Caco-2 (cell line): ENCODE results near the gene IL1RAP. TPM values are rescaled to one million over a fixed set of nuclear protein-coding genes. Genes with fewer than 3 reads are reported as not detected.
A peak's percentile ranks its signal among the peaks of the same experiment; 100 is the strongest.

Experiments used
- BruUV-seq: library from RNA; stranded (reverse); fragments of 400-500 nt; replicated peaks from 2 replicates; lab custom pipeline; 2021; lab: Mats Ljungman, UMichigan
- CTCF ChIA-PET: fragments of 300-600 bp; sonication (Branson Sonifier 250); formaldehyde crosslinking; loops from one replicate; lab custom pipeline; 2022; ENCODE audit warnings: antibody characterized with exemption; lab: Charles Lee
- POLR2A ChIA-PET: fragments of 300-600 bp; sonication (Branson Sonifier 250); formaldehyde crosslinking; loops from one replicate; lab custom pipeline; 2022; ENCODE audit warnings: antibody characterized with exemption; lab: Charles Lee
- DNase-seq, 2 experiments: peaks; one replicate each; pipeline versions ENCODE4 v3.0.0 to v3.0.0-alpha.2; 2020 to 2022
- H3K27me3 ChIP-seq: replicated peaks from 2 replicates; pipeline ENCODE4 v1.6.0; 2011; ENCODE audit warnings: low read length; ENCODE audit not compliant: control insufficient read depth, insufficient read depth
- H3K36me3 ChIP-seq: 2 replicates; pipeline ENCODE4 v1.5.1; 2011; ENCODE audit warnings: low read length; ENCODE audit not compliant: control insufficient read depth, insufficient read depth
- H3K4me1 ChIP-seq: fragments of 250-450 bp; sonication (Bioruptor Pico); 2 replicates; pipeline ENCODE4 v1.5.1; 2020; ENCODE audit warnings: mild to moderate bottlenecking
- H3K4me3 ChIP-seq: 2 replicates; pipeline ENCODE4 v1.5.1; 2011; ENCODE audit warnings: low read depth, mild to moderate bottlenecking, control low read depth, low read length
- H3K9me3 ChIP-seq: fragments of 250-450 bp; sonication (Bioruptor Pico); 2 replicates; pipeline ENCODE4 v1.5.1; 2020; ENCODE audit warnings: mild to moderate bottlenecking, moderate library complexity
- H3K27ac Mint-ChIP-seq: one replicate; pipeline ENCODE4 v1.8.0; 2022; ENCODE audit warnings: mixed read lengths; ENCODE audit not compliant: unreplicated experiment
- H3K27me3 Mint-ChIP-seq: one replicate; pipeline ENCODE4 v1.8.0; 2022; ENCODE audit warnings: mixed read lengths; ENCODE audit not compliant: insufficient read depth, unreplicated experiment
- H3K36me3 Mint-ChIP-seq: one replicate; pipeline ENCODE4 v1.8.0; 2022; ENCODE audit warnings: mild to moderate bottlenecking, mixed read lengths; ENCODE audit not compliant: insufficient read depth, unreplicated experiment
- H3K4me1 Mint-ChIP-seq: one replicate; pipeline ENCODE4 v1.8.0; 2022; ENCODE audit warnings: low read depth, mixed read lengths; ENCODE audit not compliant: unreplicated experiment
- H3K4me3 Mint-ChIP-seq: one replicate; pipeline ENCODE4 v1.8.0; 2022; ENCODE audit warnings: mild to moderate bottlenecking, moderate library complexity, mixed read lengths; ENCODE audit not compliant: unreplicated experiment
- H3K9me3 Mint-ChIP-seq: one replicate; pipeline ENCODE4 v1.8.0; 2022; ENCODE audit warnings: mixed read lengths; ENCODE audit not compliant: unreplicated experiment
- CTCF ChIP-seq, 2 experiments: fragments of 200-600 bp in 1 of 2; IDR thresholded peaks; 1 replicate in 1 of 2; 2 replicates in 1 of 2; pipeline versions ENCODE4 v1.5.1 to v1.8.0; 2011 to 2022; ENCODE audit warnings: antibody characterized with exemption in 1 of 2, control low read depth in 1 of 2, inconsistent platforms in 1 of 2, low read depth in 1 of 2, low read length in 1 of 2, mild to moderate bottlenecking in 1 of 2, moderate library complexity in 1 of 2; ENCODE audit not compliant: insufficient read depth in 1 of 2, severe bottlenecking in 1 of 2, unreplicated experiment in 1 of 2
- intact Hi-C: fragments of 100-400 bp; cut with micrococcal nuclease; formaldehyde crosslinking; loops from one replicate; pipeline ENCODE4 v1.10.0; 2022; ENCODE audit not compliant: unreplicated experiment
- total RNA-seq: library from RNA; stranded (reverse); gene quantifications from 2 replicates; pipeline ENCODE4 v1.2.3, GENCODE V29; 2022

Gene IL1RAP
- total RNA-seq, 1 experiment from 2014 or later = 5.1 TPM

GRCh38 chr3:190699776-190700175, 185.9 kb downstream of the IL1RAP start:
- no TSS peak for BruUV-seq
- CTCF ChIA-PET = interaction anchor here (1.1 kb wide), 1 partner anchor 351 kb away, joined by 3 read pairs; no protein-coding TSS in a partner anchor
- intact Hi-C loops = loop anchor here (5.0 to 10.0 kb wide), 2 partner anchors 163 to 475 kb away; partner anchors contain the start of gene GMNC
- Histone ChIP-seq H3K36me3 (no peaks in the 10 kb centered on the region), H3K27me3 (no peaks in the 10 kb centered on the region), H3K9me3 (no peaks in the 10 kb centered on the region), H3K4me1 (peaks cover 5% of the 10 kb centered on the region; the same call in 1 of the 2 replicates), H3K4me3 (no peak overlapping the region)
- Mint-ChIP-seq H3K4me1 (no peaks in the 10 kb centered on the region), H3K9me3 (no peaks in the 10 kb centered on the region), H3K27ac (no peak overlapping the region), H3K36me3 (no peaks in the 10 kb centered on the region), H3K4me3 (no peak overlapping the region), H3K27me3 (peaks cover 4% of the 10 kb centered on the region)
- DNase-seq = no peak
- no peak for TF ChIP-seq CTCF (IDR thresholded peaks at IDR 0.05; ENCODE audit: insufficient read depth in 1 of 2, low read depth in 1 of 2, low read length in 1 of 2, severe bottlenecking in 1 of 2, unreplicated experiment in 1 of 2)
- POLR2A ChIA-PET = no interaction called here

GRCh38 chr3:190701096-190701532, 187.2 kb downstream of the IL1RAP start:
- Mint-ChIP-seq H3K27me3 (peaks cover 5% of the 10 kb centered on the region), H3K4me1 (no peaks in the 10 kb centered on the region), H3K27ac (no peak overlapping the region), H3K9me3 (no peaks in the 10 kb centered on the region), H3K4me3 (no peak overlapping the region), H3K36me3 (no peaks in the 10 kb centered on the region)
- Histone ChIP-seq H3K36me3 (no peaks in the 10 kb centered on the region), H3K9me3 (no peaks in the 10 kb centered on the region), H3K4me1 (peaks cover 5% of the 10 kb centered on the region; the same call in 1 of the 2 replicates), H3K4me3 (no peak overlapping the region), H3K27me3 (no peaks in the 10 kb centered on the region)
- peak; percentile 55 to 75 for TF ChIP-seq CTCF (IDR thresholded peaks at IDR 0.05; ENCODE audit: insufficient read depth in 1 of 2, low read depth in 1 of 2, low read length in 1 of 2, severe bottlenecking in 1 of 2, unreplicated experiment in 1 of 2)
- ChIA-PET POLR2A (no interaction called here), CTCF (interaction anchor here (0.6 to 1.0 kb wide), 7 partner anchors 12 to 350 kb away, joined by 3 to 7 read pairs (median 3); partner anchors contain the start of gene GMNC)
- DNase-seq = peak; percentile 69 to 73
- no TSS peak for BruUV-seq
- intact Hi-C loops = loop anchor here (1.0 to 5.0 kb wide), 3 partner anchors 161 to 350 kb away; partner anchors contain the start of gene GMNC

- H3K9me3 Mint-ChIP-seq = no peaks in the 10 kb centered on the region
- H3K4me3 Mint-ChIP-seq = no peak overlapping the region
- TF ChIP-seq CTCF (IDR thresholded peaks at IDR 0.05; ENCODE audit: insufficient read depth in 1 of 2, low read depth in 1 of 2, low read length in 1 of 2, severe bottlenecking in 1 of 2, unreplicated experiment in 1 of 2) = no peak
- Histone ChIP-seq H3K36me3 (no peaks in the 10 kb centered on the region), H3K9me3 (no peaks in the 10 kb centered on the region), H3K4me3 (no peak overlapping the region), H3K27me3 (no peaks in the 10 kb centered on the region), H3K4me1 (no peaks in the 10 kb centered on the region)
- POLR2A ChIA-PET = no interaction called here
- H3K36me3 Mint-ChIP-seq = no peaks in the 10 kb centered on the region
- intact Hi-C loops = no loop called here
- no peaks in the 10 kb centered on the region for H3K4me1 Mint-ChIP-seq
- H3K27me3 Mint-ChIP-seq = peaks cover 3% of the 10 kb centered on the region
- no peak for DNase-seq
- H3K27ac Mint-ChIP-seq = no peak overlapping the region
- no TSS peak for BruUV-seq
- CTCF ChIA-PET = no interaction called here
Measured at GRCh38 chr3:190706582-190706981, 192.7 kb downstream of the IL1RAP start.

Other genes with a start within 250 kb of the IL1RAP start
- 38.9 and 39.3 TPM in 2 replicates for gene CLDN1, start 191.6 kb upstream of the IL1RAP start, total RNA-seq
- gene CLDN16, start 125.9 kb upstream of the IL1RAP start, total RNA-seq = 0.27 and 0.30 TPM in 2 replicates
- gene TMEM207, start 64.2 kb upstream of the IL1RAP start, total RNA-seq = 0.65 TPM in 1 of 2 replicates, not detected in the other